Activated naive CD4-positive, alpha-beta T cell treated with Interleukin-2 at 50 U/mL for 16 hours (primary cell): ENCODE data around the gene BTBD7.
"Not testable (repeated sequence)": the region's sequence is repeated elsewhere in the genome, so short reads cannot be mapped to it uniquely, and the experiment has no call there.

Experiments
- DNase-seq: peaks from one replicate; pipeline ENCODE4 v3.0.0-alpha.2; 2020

BTBD7 gene

DNA sequence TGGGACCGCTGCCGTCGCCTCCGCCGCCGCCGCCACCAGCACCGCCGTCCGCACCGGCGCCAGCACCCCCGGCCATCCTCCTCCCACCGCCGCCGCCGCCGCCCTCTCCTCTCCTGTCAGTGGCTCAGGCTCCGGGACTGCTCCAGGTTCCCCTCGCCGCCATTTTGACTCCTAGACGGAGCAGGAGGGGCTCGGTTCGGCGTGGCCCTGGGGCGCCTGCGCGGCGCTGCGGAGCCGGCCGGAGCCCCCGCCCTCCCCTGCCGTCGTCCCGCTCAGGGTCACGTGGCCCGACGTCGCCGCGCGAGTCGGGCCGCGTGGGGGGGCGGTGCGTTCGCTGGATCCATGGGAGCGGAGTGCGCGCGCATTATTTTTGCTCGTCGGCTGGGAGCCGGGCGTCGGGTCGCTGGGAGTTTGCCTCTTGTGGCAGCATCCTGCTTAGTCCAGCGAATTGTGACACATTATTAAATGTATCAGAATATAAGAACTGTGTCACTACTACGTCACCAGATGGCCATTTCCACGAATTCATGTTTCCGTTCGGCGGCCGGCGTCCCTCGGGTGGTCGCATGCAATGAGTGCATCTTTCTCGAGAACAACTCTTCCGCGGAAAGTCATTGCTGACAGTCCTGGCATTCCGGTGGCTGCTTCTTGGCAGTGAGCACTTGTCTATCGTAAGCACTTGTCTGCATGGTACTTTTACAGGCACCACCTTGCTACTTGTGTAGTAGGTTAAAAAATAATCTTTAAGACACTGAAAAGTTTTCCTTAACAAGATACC lies at the start of gene BTBD7:
Gene BTBD7, minus strand, starts transcription at position 184 of the 778 bp plus-strand sequence. CDS start 36,985 bp downstream, outside the sequence.
- peak; percentile 95 for DNase-seq

GRCh38 chr14:93381644-93382043 lies 48.8 kb upstream of the BTBD7 start:
- no peak for DNase-seq

- DNase-seq = no peak
Measured at GRCh38 chr14:93379831-93380230, 47.0 kb upstream of the BTBD7 start.

GRCh38 chr14:93375673-93376156 lies 42.9 kb upstream of the BTBD7 start:
- DNase-seq = no peak

- DNase-seq = no peak
Measured at GRCh38 chr14:93369713-93370266, 37.0 kb upstream of the BTBD7 start.

DNA sequence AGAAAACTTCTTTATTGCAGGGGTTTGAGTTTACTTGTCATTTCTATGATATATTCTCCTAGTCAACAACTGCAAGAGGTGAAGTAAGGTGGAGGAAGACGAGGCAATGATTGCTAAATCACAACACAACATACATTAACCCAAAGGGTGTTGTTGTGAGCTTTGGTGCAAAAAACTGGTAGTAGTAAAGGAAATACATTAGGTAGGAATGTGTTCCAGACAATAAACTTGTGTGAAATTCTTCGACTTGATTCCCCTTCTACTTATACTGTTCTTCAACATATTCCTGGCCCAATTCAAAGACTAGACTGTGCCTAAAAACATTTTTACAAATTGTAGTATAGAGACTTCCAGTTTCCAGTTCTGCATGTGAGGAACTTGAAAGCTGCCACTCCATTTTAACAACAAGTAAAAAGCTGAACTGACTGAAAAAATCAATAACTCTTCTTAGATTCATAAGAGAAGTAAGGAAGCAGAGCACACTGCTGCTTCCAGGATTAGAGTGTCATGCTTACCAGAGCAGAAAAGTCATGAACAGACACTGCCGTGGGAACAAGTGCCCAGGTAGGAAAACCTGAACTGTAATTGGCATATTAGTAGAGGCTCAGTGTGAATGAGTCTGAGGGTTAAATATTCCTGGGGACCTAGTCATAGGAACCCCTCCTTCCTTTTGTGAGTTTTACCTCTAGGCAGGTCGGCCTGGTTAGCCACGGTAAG lies 36.3 kb upstream of the BTBD7 start:
- DNase-seq = no peak

DNA sequence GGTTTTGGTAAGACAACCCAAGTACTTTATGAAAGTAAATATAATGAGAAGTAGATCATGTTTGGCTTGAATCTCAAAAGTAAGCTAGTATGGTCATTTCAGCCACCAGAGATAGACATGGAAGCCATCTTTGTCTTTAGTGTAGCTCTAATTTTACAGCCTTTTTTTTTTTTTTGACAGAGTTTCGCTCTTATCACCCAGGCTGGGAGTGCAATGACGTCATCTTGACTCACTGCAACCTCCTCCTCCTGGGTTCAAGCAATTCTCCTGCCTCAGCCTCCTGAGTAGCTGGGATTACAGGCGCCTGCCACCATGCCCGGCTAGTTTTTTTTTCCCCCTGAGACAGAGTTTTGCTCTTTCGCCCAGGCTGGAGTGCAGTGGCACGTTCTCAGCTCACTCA lies 22.0 kb upstream of the BTBD7 start:
- DNase-seq = not testable (repeated sequence)

- no peak for DNase-seq
Measured at GRCh38 chr14:93348292-93348691, 15.5 kb upstream of the BTBD7 start.

GRCh38 chr14:93347850-93348249 lies 15.0 kb upstream of the BTBD7 start:
- no peak for DNase-seq

DNA sequence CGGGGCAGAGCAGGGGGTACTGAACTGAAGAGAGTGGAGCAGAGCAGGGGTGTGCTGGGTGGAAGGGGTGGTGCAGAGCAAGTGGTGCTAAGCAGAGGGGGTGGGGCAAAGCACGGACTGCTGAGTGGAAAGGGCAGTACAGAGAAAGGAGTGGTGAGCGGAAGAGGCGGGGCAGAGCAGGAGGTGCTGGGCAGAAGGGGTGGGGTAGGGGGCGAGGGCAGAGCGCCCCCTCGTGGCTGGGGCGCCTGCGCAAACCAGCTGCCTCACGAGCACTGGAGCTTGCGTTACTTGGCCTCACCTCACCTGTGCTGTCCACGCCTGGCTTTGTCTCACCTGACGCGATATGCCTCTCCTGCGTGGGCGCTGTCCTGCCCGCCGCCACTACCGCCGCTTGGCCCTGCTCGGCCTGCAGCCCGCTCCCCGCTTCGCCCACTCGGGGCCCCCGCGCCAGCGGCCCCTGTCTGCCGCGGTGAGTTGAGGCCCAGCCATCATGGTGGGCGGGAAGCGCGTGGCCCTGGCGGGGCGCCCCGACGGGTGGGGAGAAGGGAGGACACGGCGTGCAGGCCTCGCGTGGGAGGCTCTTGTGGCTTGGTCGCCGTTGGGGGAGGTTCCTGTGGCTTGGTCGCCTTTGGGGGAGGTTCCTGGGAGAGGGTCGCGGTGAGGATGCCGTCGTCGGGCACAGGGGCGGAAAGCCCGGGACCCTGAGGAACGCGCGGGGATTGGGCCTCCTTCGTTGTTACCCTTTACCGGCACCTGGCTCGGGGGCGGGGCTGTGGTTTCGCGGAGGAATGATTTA lies 14.3 kb upstream of the BTBD7 start, which contains the start of gene COX8C:
Gene COX8C, plus strand, starts transcription at position 257 of the 796 bp plus-strand sequence. Its CDS starts 87 bp downstream, at position 344.
- DNase-seq = no peak

- DNase-seq = no peak
Measured at GRCh38 chr14:93343797-93344196, 11.0 kb upstream of the BTBD7 start.

GRCh38 chr14:93343266-93343665 lies 10.4 kb upstream of the BTBD7 start:
- no peak for DNase-seq

- DNase-seq = no peak
Measured at GRCh38 chr14:93337884-93338283, 5.0 kb upstream of the BTBD7 start.

- peak; percentile 6 for DNase-seq
Measured at GRCh38 chr14:93337143-93337753, 4.4 kb upstream of the BTBD7 start.

DNA sequence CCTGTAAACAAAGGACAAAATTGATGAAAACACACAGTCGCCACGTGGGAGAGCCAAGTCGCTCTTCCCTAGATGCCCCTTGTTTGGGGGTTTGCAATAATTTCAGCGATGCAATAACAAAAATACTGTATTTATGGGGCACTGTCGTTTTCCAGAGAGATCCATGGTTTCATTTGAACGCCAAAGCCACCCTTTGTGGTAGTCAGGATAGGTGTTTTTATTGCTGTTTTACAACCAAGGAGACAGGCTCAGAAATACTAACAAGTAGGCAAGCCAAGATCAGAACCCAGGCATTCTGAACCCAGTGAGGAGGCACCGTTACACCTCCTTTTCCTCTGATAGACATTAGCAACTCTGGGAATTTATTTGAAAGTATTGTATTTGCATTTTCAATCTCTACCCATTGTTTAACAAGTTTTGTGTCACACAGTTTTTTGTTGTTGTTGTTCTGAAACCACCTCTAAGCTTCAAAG lies 831 bp upstream of the BTBD7 start:
- no peak for DNase-seq

GRCh38 chr14:93332397-93332852 lies 411 bp downstream of the BTBD7 start:
- DNase-seq = peak; percentile 37

- DNase-seq = no peak
Measured at GRCh38 chr14:93331728-93332396, 974 bp downstream of the BTBD7 start.

GRCh38 chr14:93331002-93331727 lies 1.7 kb downstream of the BTBD7 start:
- no peak for DNase-seq

- no peak for DNase-seq
Measured at GRCh38 chr14:93330609-93331000, 2.2 kb downstream of the BTBD7 start.

DNA sequence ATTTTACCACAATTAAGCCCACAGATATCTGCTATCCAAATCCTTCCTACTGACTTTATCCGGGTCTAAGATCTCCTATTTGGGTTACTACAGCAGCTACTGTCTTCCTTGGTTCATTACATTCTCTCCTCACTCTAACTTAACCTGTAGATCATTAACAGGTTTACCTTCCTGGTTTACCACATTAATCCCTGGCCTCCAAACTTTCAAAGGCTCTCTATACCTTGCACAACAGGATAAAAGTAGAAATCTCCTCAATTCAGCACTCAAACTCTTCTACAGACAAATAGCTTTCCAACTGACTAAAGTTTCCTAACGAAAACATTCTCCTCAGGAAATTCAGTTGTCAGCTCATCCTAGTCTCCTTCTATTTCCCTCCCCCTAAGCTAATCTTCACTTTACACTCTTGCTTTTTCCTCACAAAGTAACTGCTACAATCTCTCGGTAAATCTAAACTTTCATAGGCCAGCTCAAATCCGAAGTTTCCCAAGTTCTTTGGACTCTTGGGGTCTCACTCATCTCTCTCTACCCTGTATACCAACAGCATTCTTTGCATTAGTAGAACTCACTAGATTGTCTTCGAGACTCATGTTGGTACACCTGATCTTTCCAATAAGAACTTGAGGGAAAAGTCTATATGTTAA lies 2.7 kb downstream of the BTBD7 start:
- DNase-seq = no peak
